NOMO-1 treated with dmso at 0.1 percent for 144 hours (cell line): ENCODE results near the gene ACTRT2.

ENCODE experiments used
- DNase-seq: peaks from one replicate; lab custom pipeline; 2025; ENCODE audit not compliant: unreplicated experiment; lab: John Stamatoyannopoulos, UW

The ACTRT2 gene

DNA sequence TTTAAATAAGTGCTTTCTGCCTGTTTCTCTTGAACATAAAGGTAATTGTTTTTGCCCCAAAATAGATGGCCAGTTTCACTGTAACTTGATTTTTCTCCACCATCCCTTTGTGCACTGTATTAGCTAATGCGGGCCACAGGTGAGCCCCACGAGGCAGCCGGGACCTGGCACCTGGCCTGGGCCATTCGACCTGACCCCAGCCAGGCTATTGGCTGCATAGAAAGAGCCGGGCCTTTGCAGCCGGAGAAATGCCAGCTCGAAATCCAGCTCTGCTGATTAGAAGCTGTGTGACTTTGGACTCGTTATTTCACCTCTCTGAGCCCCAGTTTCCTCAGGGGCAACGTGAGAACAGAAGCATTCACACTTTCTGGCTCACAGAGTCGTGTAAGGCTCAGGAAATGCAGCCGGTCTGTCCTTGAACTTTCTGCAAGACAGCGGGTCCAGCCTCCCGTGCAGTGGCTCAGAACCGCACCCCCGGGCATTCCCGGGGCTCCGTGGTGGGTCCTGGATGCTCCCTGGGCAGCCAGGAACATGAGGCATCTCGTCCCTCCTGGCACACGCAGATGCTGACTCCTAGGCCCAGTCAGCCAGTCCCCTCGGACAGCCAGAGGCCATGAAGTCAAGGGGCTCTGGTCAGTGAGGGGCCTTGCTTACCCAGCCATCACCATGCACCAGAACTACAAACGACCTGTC, 37.4 kb upstream of the ACTRT2 start:
- no peak for DNase-seq

- DNase-seq = no peak
Measured at GRCh38 chr1:2984399-2985061, 36.7 kb upstream of the ACTRT2 start.

- no peak for DNase-seq
Measured at GRCh38 chr1:2985067-2985561, 36.2 kb upstream of the ACTRT2 start.

DNA sequence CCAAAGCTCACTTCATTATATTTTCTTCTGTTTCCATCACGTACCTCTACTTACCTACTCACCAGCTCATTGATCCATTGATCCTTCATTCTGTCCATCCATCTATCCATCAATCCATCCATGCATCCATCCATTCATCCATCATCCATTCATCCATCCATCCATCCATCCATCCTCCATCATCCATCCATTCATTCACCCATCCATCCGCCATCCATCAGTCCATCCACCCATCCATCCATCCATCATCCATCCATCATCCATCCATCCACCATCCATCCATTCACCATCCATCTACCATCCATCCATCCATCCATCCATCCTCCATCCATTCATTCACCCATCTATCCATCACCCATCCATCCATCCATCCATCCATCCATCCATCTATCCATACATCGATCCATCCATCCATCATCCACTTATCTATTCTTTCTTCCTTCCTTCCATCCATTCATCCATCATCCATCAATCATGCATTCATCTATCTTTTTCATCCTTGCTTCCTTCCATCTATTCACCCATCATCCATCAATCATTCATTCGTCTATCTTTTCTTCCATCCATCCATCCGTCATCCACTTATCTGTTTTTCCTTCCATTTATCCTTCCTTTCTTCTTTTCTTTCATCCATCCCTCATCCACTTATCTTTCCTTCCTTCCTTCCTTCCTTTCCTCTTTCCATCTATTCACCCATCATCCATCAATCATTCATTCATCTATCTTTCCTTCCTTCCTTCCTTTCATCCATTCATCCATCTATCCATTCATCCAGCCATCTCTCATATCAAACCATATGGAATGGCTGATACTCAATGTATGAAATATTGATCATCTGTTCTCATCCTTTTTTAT, 35.3 kb upstream of the ACTRT2 start:
- no peak for DNase-seq

GRCh38 chr1:2986549-2987305, 34.5 kb upstream of the ACTRT2 start:
- no peak for DNase-seq

GRCh38 chr1:2987773-2988172, 33.5 kb upstream of the ACTRT2 start:
- no peak for DNase-seq

DNA sequence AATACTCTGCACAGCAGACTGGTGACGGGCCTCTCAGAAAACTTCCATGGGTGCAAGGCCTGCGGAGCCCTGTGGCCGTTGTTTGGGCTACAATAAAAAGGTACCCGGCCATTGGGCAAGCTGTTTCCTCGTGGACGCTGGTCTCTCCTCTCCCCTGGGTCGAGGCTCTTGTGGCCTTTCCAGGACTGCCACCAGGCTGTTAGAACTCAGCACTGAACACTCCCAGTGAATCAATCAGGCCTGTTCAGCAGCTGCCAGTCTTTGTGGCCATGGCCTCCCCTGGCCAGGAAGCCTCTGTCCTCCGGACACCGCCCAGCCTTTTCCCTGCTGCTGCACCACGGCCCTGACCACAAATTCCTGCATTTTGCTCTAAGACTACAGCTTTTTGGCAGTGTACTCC, 33.0 kb upstream of the ACTRT2 start:
- DNase-seq = no peak

DNA sequence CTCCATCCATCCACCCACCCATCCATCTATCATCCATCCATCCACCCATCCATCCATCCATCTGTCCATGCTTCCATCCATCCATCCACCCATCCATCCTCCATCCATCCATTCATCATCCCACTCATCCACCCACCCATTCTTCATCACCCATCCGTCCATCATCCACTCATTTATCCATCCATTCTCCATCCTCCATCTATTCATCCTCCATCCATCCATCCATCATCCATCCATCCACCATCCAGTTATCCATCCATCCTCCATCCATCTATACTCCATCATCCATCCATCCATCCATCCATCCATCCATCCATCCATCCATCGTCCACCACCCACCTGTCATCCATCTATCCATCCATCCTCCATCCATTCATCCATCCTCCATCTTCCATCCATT, 32.1 kb upstream of the ACTRT2 start:
- DNase-seq = no peak

DNA sequence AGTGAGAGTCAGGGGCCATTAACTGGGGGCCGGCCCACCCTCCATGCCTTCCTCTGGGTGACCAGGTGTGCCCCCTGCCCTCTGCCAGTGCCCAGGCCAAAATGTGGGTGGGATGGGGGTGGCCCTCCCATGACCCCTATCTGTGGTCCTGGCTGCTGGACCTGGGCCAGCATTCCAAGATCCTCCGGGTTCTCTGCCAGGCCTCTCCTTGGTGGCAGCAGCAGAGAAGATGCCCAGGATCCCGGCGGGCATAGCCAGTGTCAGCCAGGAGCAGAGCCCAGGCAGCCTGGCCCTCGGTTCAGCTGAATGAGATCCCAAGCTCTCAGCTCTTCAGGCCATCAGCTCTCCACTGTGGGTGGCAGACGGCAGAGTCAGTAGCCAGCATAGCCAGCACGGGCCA, 31.3 kb upstream of the ACTRT2 start:
- DNase-seq = no peak

DNA sequence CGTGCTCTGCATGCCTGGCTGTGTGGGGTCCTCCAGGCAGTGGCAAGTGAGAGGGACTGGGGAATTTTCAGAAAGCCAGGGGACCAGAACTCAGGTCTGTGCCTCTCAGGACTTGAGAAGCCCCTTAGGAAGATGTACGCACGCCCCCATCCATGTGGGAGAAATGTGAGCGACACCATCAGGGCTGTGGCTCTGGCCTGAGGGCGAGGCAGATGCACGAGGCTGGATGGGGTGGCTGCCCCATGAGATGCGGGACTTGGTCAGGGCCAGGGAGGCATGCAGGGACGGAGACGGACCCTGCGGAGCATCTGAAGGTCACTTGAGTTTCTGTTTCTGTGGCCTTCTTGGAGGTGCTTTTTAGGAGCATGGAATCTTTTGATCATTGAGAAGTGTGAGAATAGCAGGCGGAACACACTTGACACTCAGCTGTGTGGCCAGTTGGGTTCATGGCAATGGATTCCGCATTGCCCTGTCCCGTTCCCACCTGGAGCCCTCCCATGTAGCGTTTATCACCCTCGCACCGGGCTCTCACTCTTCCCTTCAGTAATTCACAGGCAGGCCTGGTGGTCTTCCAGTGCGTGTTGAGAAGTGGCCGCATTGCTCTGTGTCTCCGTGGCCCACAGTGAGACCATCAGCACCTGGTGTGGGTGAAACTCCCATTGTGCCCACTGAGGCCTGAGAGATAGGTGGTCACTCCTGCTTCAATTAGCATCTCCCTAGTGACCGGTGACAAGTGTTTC, 30.7 kb upstream of the ACTRT2 start:
- DNase-seq = no peak

- DNase-seq = no peak
Measured at GRCh38 chr1:2991753-2992495, 29.3 kb upstream of the ACTRT2 start.

DNA sequence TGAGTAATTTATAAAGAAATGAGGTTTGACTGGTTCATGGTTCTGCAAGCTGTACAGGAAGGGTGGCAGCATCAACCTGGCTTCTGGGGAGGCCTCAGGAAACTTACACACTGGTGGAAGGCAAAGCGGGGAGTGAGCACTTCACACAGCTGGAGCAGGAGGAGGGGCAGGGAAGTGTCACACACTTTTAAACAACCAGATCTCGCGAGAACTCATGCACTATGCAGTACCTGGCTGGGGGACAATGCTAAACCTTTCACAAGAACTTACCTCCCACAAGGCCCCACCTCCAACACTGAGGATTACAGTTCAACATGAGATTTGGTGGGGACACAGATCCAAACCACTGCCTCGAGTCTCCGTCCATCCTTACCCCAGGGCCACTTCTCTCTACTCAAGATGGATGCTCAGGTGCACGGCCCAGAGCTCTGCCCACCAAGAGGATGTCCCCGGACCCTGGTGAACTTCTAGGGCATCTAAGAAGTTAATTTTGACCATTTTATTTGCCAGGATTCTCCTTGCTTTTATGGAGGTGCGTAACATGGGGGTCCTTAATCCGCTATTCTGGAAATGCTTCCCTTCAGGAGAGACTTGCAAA, 22.7 kb upstream of the ACTRT2 start:
- no peak for DNase-seq

- DNase-seq = no peak
Measured at GRCh38 chr1:2999138-2999537, 22.1 kb upstream of the ACTRT2 start.

- no peak for DNase-seq
Measured at GRCh38 chr1:2999571-2999970, 21.7 kb upstream of the ACTRT2 start.

DNA sequence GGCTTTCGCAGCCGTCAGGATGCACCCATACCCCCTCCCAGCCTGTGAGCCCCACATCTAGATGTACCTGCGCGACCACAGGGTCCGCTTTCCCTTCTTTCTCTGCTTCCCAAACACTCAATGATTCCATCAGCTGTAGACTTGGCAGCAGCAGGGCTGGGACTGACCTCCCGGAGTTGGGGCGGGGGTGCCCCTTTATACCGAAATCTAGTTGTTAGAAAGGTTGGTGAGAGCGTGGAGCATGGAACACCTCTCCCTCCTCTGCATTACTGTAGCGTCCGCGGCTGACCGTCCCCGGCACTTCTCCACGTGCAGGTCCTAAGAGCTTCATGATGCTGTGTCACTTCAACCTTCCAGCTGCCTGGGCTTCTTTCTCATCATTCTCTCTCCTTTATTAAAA, 21.1 kb upstream of the ACTRT2 start:
- no peak for DNase-seq

DNA sequence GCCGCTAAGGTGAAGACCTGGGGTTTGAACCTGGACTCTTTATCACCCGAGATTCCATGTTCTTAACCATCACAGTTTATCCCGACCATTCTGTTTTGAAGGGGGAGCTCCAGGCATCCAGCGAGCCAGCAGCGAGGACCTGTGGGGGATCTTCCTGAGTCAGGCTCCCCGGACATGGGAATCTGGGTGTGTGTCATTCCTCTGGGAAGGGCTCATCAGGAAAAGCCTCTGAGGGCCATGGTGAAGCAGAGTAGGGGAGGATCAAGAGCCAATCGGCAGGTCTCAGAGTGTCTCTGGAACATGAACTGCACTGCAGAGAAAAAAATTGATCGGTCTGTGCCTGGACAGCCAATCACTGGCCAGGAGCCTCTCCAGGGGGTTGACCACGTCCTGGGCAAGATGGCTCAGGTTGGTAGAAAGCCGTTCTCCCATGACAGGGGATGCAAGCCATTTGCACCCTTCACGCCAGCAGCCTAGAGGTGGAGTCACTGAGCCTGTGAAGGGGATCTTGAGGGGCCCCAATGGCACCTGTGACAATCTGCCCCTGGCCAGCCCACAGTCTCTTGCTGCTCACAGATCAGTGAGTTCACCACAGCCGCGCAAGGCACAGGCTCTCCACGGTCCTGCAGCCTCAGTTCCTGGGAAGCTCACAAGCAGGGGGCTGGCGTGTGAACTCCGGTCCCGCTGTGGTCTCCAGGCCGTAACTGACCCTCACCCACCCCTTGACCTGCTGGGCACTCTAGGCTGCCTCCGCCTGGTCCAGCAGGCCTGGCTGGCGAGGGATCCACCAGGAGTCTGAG, 20.4 kb upstream of the ACTRT2 start:
- no peak for DNase-seq

GRCh38 chr1:3001471-3002348, 19.6 kb upstream of the ACTRT2 start:
- no peak for DNase-seq
